Ascending aorta (tissue), 2 donors: ENCODE data around the gene SLAIN2. TPM values are rescaled to one million over a fixed set of nuclear protein-coding genes. Genes with fewer than 3 reads are reported as not detected.

Experiments
- DNase-seq, 2 donors: peaks; one replicate each; pipeline ENCODE4 v3.0.0-alpha.2; 2019; ENCODE audit warnings: low spot score in 2 of 2
- H3K27ac ChIP-seq, 2 donors: fragments of 200-600 bp; sonication (generic); one replicate each; pipeline ENCODE4 v1.5.1; 2016 to 2017; ENCODE audit warnings: mild to moderate bottlenecking in 1 of 2
- H3K27me3 ChIP-seq: fragments of 200-600 bp; sonication (generic); one replicate; pipeline ENCODE4 v1.5.1; 2017
- H3K36me3 ChIP-seq, 2 donors: fragments of 200-600 bp; sonication (generic); one replicate each; pipeline ENCODE4 v1.5.1; 2016
- H3K4me1 ChIP-seq, 2 donors: fragments of 200-600 bp; sonication (generic); one replicate each; pipeline ENCODE4 v1.5.1; 2016 to 2017; ENCODE audit warnings: mild to moderate bottlenecking in 1 of 2
- H3K4me3 ChIP-seq, 2 donors: fragments of 200-600 bp; sonication (generic); one replicate each; pipeline ENCODE4 v1.5.1; 2016 to 2017; ENCODE audit warnings: mild to moderate bottlenecking in 1 of 2
- H3K9me3 ChIP-seq, 2 donors: fragments of 200-600 bp; sonication (generic); one replicate each; pipeline ENCODE4 v1.5.1; 2016
- intact Hi-C: fragments of 100-400 bp; cut with DNase I; formaldehyde crosslinking; loops from one replicate; pipeline ENCODE4 v1.15.1; 2023
- total RNA-seq: library from RNA; depleted of rRNA; stranded (reverse); fragments of >200 nt; gene quantifications from one replicate; pipeline ENCODE4 v1.1.0, GENCODE V29; 2016
- TF ChIP-seq, protein P1 (sequence below), 3 experiments: fragments of 200-600 bp in 2 of 3; fragments of 450-650 bp in 1 of 3; sonication (generic) in 2 of 3; IDR thresholded peaks; one replicate each; pipeline ENCODE4 v1.5.1; 2016 to 2019; ENCODE audit warnings: antibody characterized with exemption in 3 of 3, mild to moderate bottlenecking in 1 of 3, moderate library complexity in 1 of 3

Gene SLAIN2
- total RNA-seq, 1 donor from 2014 or later, result 26.3 TPM

- H3K4me1 ChIP-seq, result no peaks in the 10 kb centered on the region
- H3K9me3 ChIP-seq, result no peaks in the 10 kb centered on the region
- TF ChIP-seq, protein P1, sequence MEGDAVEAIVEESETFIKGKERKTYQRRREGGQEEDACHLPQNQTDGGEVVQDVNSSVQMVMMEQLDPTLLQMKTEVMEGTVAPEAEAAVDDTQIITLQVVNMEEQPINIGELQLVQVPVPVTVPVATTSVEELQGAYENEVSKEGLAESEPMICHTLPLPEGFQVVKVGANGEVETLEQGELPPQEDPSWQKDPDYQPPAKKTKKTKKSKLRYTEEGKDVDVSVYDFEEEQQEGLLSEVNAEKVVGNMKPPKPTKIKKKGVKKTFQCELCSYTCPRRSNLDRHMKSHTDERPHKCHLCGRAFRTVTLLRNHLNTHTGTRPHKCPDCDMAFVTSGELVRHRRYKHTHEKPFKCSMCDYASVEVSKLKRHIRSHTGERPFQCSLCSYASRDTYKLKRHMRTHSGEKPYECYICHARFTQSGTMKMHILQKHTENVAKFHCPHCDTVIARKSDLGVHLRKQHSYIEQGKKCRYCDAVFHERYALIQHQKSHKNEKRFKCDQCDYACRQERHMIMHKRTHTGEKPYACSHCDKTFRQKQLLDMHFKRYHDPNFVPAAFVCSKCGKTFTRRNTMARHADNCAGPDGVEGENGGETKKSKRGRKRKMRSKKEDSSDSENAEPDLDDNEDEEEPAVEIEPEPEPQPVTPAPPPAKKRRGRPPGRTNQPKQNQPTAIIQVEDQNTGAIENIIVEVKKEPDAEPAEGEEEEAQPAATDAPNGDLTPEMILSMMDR (IDR thresholded peaks at IDR 0.05), result no peak
- intact Hi-C loops, result no loop called here
- H3K4me3 ChIP-seq, result no peak overlapping the region
- DNase-seq, result no peak
- peaks cover 8 to 21% of the 10 kb centered on the region in 2 donors for H3K36me3 ChIP-seq
- H3K27ac ChIP-seq, result no peak overlapping the region
- no peaks in the 10 kb centered on the region for H3K27me3 ChIP-seq
These were observed 38.4 kb downstream of the SLAIN2 start for GRCh38 chr4:48379587-48380180.

- no peak for DNase-seq
- no peaks in the 10 kb centered on the region for H3K4me1 ChIP-seq
- intact Hi-C loops, result no loop called here
- H3K27ac ChIP-seq, result no peak overlapping the region
- H3K27me3 ChIP-seq, result no peaks in the 10 kb centered on the region
- H3K36me3 ChIP-seq, result peaks cover 14 to 26% of the 10 kb centered on the region in 2 donors
- TF ChIP-seq, protein P1 (IDR thresholded peaks at IDR 0.05), result no peak
- no peak overlapping the region for H3K4me3 ChIP-seq
- H3K9me3 ChIP-seq, result no peaks in the 10 kb centered on the region
These were observed 39.3 kb downstream of the SLAIN2 start for GRCh38 chr4:48380583-48381167.

GRCh38 chr4:48388525-48389154 is 47.3 kb downstream of the SLAIN2 start:
- no peak overlapping the region for H3K27ac ChIP-seq
- no peaks in the 10 kb centered on the region for H3K4me1 ChIP-seq
- H3K9me3 ChIP-seq, result no peaks in the 10 kb centered on the region
- intact Hi-C loops, result no loop called here
- DNase-seq, result no peak
- no peaks in the 10 kb centered on the region for H3K27me3 ChIP-seq
- TF ChIP-seq, protein P1 (IDR thresholded peaks at IDR 0.05), result no peak
- H3K36me3 ChIP-seq, result peaks cover 8 to 45% of the 10 kb centered on the region in 2 donors
- no peak overlapping the region for H3K4me3 ChIP-seq

DNA sequence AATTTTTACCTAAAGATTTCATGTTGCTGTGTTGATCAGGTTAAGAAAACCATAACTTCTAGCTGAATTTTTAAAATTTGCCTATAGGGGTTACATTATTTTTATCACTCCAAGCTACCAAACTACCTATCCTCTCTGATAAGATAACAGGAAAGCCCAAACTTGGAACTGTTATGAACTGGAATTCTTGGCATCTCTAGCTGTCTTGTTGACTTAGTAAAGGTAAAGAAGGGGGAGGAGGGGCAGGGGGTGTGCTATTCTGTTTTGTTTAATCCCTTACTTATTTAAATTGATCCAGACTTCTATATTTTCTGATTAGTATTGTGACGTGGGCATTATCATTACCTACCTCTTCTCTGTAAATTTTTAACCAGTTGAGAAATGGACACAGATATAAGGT is 54.7 kb downstream of the SLAIN2 start:
- no peak overlapping the region for H3K4me3 ChIP-seq
- TF ChIP-seq, protein P1 (IDR thresholded peaks at IDR 0.05), result no peak
- H3K9me3 ChIP-seq, result no peaks in the 10 kb centered on the region
- intact Hi-C loops, result no loop called here
- peaks cover 0 to 40% of the 10 kb centered on the region in 2 donors for H3K36me3 ChIP-seq
- DNase-seq, result no peak
- no peaks in the 10 kb centered on the region for H3K4me1 ChIP-seq
- H3K27me3 ChIP-seq, result no peaks in the 10 kb centered on the region
- H3K27ac ChIP-seq, result no peak overlapping the region

- Histone ChIP-seq H3K4me3 (no peak overlapping the region), H3K27me3 (no peaks in the 10 kb centered on the region), H3K36me3 (peaks cover 0 to 34% of the 10 kb centered on the region in 2 donors), H3K27ac (no peak overlapping the region), H3K4me1 (no peaks in the 10 kb centered on the region), H3K9me3 (no peaks in the 10 kb centered on the region)
- TF ChIP-seq, protein P1 (IDR thresholded peaks at IDR 0.05), result no peak
- intact Hi-C loops, result no loop called here
- no peak for DNase-seq
These were observed 59.1 kb downstream of the SLAIN2 start for GRCh38 chr4:48400416-48400815.
